ENCODE measurements around the gene DLL4. TPM values are rescaled to one million over a fixed set of nuclear protein-coding genes. Genes with fewer than 3 reads are reported as not detected.

DLL4 gene

Small RNA genes within 50 kb of the gene (small RNA-seq; reads per million reads assigned to genes)
- gene ISCA1P4 (ENCODE audit: low read depth), result not detected
